ENCODE results near the gene MRM1.
"Not testable (repeated sequence)": the region's sequence is repeated elsewhere in the genome, so short reads cannot be mapped to it uniquely, and the experiment has no call there.

The MRM1 gene

DNA sequence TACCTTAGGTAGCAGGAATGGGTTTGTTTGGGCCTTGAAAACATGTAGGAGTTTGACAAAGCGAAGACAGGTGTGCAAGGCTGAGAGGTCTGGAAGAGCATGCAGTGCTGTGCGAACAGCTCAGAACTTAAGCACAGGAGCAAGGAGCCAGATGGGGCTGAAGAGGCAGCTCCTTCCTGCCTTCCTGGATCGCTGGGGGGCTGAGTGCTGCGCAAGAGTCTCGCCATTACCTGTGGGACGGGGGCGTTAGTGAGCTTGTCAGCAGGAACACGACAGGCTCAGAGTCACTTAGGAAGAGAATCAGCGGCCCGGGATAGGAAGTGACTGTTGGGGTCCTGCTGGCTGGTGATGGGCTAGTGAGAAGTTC lies 464 bp upstream of the MRM1 start:
- ChIA-PET CTCF (interaction anchor here (1.0 to 4.0 kb wide), 2 partner anchors 25 to 639 kb away, joined by 3 to 20 read pairs; no protein-coding TSS in a partner anchor), POLR2A (interaction anchor here (0.6 to 3.0 kb wide), 13 partner anchors 8 to 639 kb away, joined by 3 to 36 read pairs (median 4); partner anchors contain the start of genes DHRS11, GGNBP2 and ZNHIT3)
- no peak for TF ChIP-seq FOXM1 (IDR thresholded peaks at IDR 0.05; ENCODE audit: borderline replicate concordance)
- no peak for TF ChIP-seq HDGF (IDR thresholded peaks at IDR 0.05; ENCODE audit: borderline replicate concordance)
- TF ChIP-seq, protein P1, sequence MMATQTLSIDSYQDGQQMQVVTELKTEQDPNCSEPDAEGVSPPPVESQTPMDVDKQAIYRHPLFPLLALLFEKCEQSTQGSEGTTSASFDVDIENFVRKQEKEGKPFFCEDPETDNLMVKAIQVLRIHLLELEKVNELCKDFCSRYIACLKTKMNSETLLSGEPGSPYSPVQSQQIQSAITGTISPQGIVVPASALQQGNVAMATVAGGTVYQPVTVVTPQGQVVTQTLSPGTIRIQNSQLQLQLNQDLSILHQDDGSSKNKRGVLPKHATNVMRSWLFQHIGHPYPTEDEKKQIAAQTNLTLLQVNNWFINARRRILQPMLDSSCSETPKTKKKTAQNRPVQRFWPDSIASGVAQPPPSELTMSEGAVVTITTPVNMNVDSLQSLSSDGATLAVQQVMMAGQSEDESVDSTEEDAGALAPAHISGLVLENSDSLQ (IDR thresholded peaks at IDR 0.05): no peak
- TF ChIP-seq L3MBTL2 (conservative IDR thresholded peaks at IDR 0.05): no peak
- no peak for TF ChIP-seq NFRKB (IDR thresholded peaks at IDR 0.05)
- no peak for TF ChIP-seq BHLHE40 (IDR thresholded peaks at IDR 0.05; ENCODE audit: borderline replicate concordance)
- DNase-seq (ENCODE audit: extremely low spot score): no peak

DNA sequence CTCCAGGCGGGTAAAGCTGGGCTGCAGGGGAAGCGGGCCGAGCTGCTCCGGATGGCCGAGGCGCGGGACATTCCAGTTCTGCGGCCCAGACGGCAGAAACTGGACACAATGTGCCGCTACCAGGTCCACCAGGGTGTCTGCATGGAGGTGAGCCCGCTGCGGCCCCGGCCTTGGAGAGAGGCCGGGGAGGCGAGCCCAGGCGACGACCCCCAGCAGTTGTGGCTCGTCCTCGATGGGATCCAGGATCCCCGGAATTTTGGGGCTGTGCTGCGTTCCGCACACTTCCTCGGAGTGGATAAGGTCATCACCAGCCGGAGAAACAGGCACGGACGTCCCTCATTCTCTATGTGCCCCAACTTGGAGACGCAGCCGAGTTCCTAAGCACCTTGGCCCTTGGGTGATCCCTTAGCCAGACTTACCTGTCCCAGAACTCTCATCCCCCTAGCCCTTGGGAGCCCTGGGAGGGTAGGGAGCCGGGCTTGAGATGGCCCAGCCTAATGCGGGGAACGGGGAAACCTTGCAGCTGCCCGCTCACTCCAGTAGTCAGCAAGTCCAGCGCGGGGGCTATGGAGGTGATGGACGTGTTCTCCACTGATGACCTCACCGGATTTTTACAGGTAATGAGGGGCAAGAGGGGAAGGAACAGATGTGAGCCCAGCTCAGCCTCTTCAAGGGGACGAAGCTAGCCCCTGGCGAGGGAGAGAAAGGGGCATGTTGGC lies 806 bp downstream of the MRM1 start:
- ChIA-PET POLR2A (interaction anchor here (0.7 to 3.0 kb wide), 21 partner anchors 7 to 756 kb away, joined by 3 to 36 read pairs (median 4); partner anchors contain the start of genes DHRS11, GGNBP2, MYO19 and PIGW), CTCF (interaction anchor here (0.5 to 4.0 kb wide), 7 partner anchors 9 to 82 kb away, joined by 3 to 20 read pairs (median 6); no protein-coding TSS in a partner anchor)
- DNase-seq (ENCODE audit: extremely low spot score): no peak
- TF ChIP-seq NFRKB (IDR thresholded peaks at IDR 0.05) (no peak), SUZ12 (IDR thresholded peaks at IDR 0.05) (no peak), LEF1 (IDR thresholded peaks at IDR 0.05; ENCODE audit: borderline replicate concordance) (no peak), ZNF384 (IDR thresholded peaks at IDR 0.05) (no peak), TARDBP (IDR thresholded peaks at IDR 0.05) (no peak), ARNT (IDR thresholded peaks at IDR 0.05) (no peak), ELF4 (IDR thresholded peaks at IDR 0.05) (no peak)

DNA sequence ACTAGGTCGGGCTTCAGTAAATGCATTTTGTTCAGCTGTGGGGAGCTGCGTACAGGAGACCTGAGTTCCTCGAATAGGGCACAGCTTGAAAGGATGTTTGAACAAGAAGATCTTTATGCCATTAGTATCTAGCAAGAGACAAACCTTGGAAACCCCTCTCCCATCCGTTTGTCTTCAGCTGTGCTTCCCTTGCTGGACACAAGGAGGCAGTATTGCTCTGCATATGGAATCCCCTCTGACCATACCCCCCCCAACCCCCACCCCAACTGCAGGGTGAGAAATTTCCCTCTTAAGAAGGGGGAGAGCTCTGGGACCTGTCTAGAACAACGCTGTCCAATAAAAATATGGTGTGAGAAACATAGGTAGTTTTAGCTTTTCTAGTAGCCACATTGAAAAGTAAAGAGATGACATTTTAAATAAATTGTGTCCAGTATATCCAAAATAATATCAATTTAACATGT lies 1.6 kb downstream of the MRM1 start:
- ChIA-PET POLR2A (interaction anchor here (0.7 to 3.0 kb wide), 9 partner anchors 8 to 68 kb away, joined by 3 to 36 read pairs (median 3); partner anchors contain the start of genes DHRS11, GGNBP2, MYO19 and PIGW), CTCF (interaction anchor here (0.6 to 4.0 kb wide), 8 partner anchors 9 to 503 kb away, joined by 3 to 20 read pairs (median 6); no protein-coding TSS in a partner anchor)
- TF ChIP-seq ELF4 (IDR thresholded peaks at IDR 0.05): no peak
- TF ChIP-seq FOXM1 (IDR thresholded peaks at IDR 0.05; ENCODE audit: borderline replicate concordance): peak; percentile 21; the same call in 1 of the 2 replicates
- TF ChIP-seq ARNT (IDR thresholded peaks at IDR 0.05): no peak
- no peak for TF ChIP-seq FOXA1 (IDR thresholded peaks at IDR 0.05)
- DNase-seq (ENCODE audit: extremely low spot score): peak; percentile 58

- DNase-seq (ENCODE audit: extremely low spot score); CTCF ChIA-PET; POLR2A ChIA-PET: not testable (repeated sequence)
Observed at GRCh38 chr17:36605028-36605427, 3.6 kb downstream of the MRM1 start.

GRCh38 chr17:36608280-36608679 lies 6.9 kb downstream of the MRM1 start:
- ChIA-PET CTCF (interaction anchor here (1.3 kb wide), 1 partner anchor 63 kb away, joined by 4 read pairs; no protein-coding TSS in a partner anchor), POLR2A (no interaction called here)
- TF ChIP-seq FOXK2 (IDR thresholded peaks at IDR 0.05) (no peak), FOXA1 (IDR thresholded peaks at IDR 0.05) (no peak), ARNT (IDR thresholded peaks at IDR 0.05) (no peak), SP1 (IDR thresholded peaks at IDR 0.05) (no peak), HDGF (IDR thresholded peaks at IDR 0.05; ENCODE audit: borderline replicate concordance) (no peak), ELF4 (IDR thresholded peaks at IDR 0.05) (no peak), ZNF384 (IDR thresholded peaks at IDR 0.05) (no peak), L3MBTL2 (conservative IDR thresholded peaks at IDR 0.05) (no peak), NFRKB (IDR thresholded peaks at IDR 0.05) (no peak)
- no peak for DNase-seq (ENCODE audit: extremely low spot score)

DNA sequence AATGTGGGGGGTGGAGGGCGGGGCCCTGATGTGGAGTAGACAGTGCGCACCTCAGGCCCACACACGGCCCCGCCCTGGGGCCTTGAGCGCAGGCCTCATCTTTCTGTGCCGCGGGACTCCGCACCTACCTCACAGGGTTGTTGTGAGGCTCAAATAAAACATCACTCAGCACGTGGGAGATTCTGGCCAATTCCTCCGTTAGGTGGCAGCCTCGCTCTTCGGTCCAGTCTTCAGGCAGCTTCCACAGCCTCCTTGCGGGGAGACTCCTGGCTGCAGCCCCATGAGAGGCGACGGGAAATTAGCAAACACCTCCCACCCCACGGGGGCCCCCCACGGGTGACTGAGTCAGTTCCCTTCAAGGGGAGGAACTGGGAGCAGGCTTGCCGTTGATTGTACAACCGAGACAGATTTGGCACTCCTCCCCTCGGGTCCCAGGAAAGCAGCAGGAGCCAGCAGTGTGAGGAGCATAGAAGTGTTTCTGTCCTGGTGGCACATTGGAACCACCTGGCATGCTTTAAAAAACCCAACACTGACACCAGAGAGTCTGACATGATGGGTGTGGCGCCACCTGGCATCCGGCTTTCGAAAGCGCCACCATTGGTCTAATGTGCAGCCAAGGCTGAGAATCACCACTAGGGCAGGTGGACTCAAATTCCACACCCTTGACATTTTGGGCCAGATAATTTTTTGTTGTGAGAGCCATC lies 7.6 kb downstream of the MRM1 start:
- CTCF ChIA-PET: no interaction called here
- TF ChIP-seq NFRKB (IDR thresholded peaks at IDR 0.05): no peak
- no peak for TF ChIP-seq ELF4 (IDR thresholded peaks at IDR 0.05)
- TF ChIP-seq BHLHE40 (IDR thresholded peaks at IDR 0.05; ENCODE audit: borderline replicate concordance): no peak
- TF ChIP-seq L3MBTL2 (conservative IDR thresholded peaks at IDR 0.05): no peak
- TF ChIP-seq ZNF384 (IDR thresholded peaks at IDR 0.05): no peak
- TF ChIP-seq CTBP1 (IDR thresholded peaks at IDR 0.05; ENCODE audit: borderline replicate concordance): no peak
- no peak for TF ChIP-seq FOXA1 (IDR thresholded peaks at IDR 0.05)
- no peak for TF ChIP-seq FOXK2 (IDR thresholded peaks at IDR 0.05)
- no peak for TF ChIP-seq TARDBP (IDR thresholded peaks at IDR 0.05)
- TF ChIP-seq SUZ12 (IDR thresholded peaks at IDR 0.05): no peak
- TF ChIP-seq SP1 (IDR thresholded peaks at IDR 0.05): no peak
- no peak for TF ChIP-seq ARNT (IDR thresholded peaks at IDR 0.05)
- TF ChIP-seq LEF1 (IDR thresholded peaks at IDR 0.05; ENCODE audit: borderline replicate concordance): no peak
- no peak for TF ChIP-seq FOXM1 (IDR thresholded peaks at IDR 0.05; ENCODE audit: borderline replicate concordance)
- no peak for DNase-seq (ENCODE audit: extremely low spot score)
- POLR2A ChIA-PET: no interaction called here

DNA sequence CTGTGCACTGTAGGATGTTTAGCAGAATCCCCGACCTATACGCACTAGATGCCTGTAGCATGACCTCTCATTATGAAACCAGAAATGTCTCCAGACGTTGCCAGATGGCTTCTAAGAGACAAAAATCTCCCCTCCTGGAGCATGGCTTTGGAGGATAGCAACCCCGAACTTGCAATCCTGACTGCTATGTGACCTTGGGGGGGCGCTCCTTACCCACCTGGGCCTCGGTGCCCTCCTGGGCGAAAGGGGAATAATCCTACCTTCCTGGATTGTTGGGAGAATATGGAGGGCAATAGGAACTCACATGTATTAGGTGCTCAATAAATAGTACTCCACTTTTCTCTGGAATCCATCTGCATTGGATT lies 8.1 kb downstream of the MRM1 start:
- no peak for DNase-seq (ENCODE audit: extremely low spot score)
- no peak for TF ChIP-seq FOXA1 (IDR thresholded peaks at IDR 0.05)
- no peak for TF ChIP-seq NFRKB (IDR thresholded peaks at IDR 0.05)
- no peak for TF ChIP-seq BHLHE40 (IDR thresholded peaks at IDR 0.05; ENCODE audit: borderline replicate concordance)
- TF ChIP-seq ARNT (IDR thresholded peaks at IDR 0.05): no peak
- no peak for TF ChIP-seq ELF4 (IDR thresholded peaks at IDR 0.05)
- no peak for TF ChIP-seq FOXK2 (IDR thresholded peaks at IDR 0.05)
- no peak for TF ChIP-seq HDGF (IDR thresholded peaks at IDR 0.05; ENCODE audit: borderline replicate concordance)
- TF ChIP-seq FOXM1 (IDR thresholded peaks at IDR 0.05; ENCODE audit: borderline replicate concordance): no peak
- no peak for TF ChIP-seq SUZ12 (IDR thresholded peaks at IDR 0.05)
- no peak for TF ChIP-seq LEF1 (IDR thresholded peaks at IDR 0.05; ENCODE audit: borderline replicate concordance)
- TF ChIP-seq, protein P1 (IDR thresholded peaks at IDR 0.05): no peak
- no peak for TF ChIP-seq TARDBP (IDR thresholded peaks at IDR 0.05)
- TF ChIP-seq L3MBTL2 (conservative IDR thresholded peaks at IDR 0.05): no peak
- TF ChIP-seq ZNF384 (IDR thresholded peaks at IDR 0.05): no peak
- no peak for TF ChIP-seq SP1 (IDR thresholded peaks at IDR 0.05)
- TF ChIP-seq CTBP1 (IDR thresholded peaks at IDR 0.05; ENCODE audit: borderline replicate concordance): no peak
- ChIA-PET POLR2A (no interaction called here), CTCF (no interaction called here)

Data from HEK293T (cell line).